ENCODE measurements around the gene KCNG2. TPM values are rescaled to one million over a fixed set of nuclear protein-coding genes. Genes with fewer than 3 reads are reported as not detected.
A peak's percentile ranks its signal among the peaks of the same experiment; 100 is the strongest.

KCNG2 gene
- total and polyA plus RNA-seq, 2 experiments from 2014 or later, result 0.15 TPM; not detected in 1

DNA sequence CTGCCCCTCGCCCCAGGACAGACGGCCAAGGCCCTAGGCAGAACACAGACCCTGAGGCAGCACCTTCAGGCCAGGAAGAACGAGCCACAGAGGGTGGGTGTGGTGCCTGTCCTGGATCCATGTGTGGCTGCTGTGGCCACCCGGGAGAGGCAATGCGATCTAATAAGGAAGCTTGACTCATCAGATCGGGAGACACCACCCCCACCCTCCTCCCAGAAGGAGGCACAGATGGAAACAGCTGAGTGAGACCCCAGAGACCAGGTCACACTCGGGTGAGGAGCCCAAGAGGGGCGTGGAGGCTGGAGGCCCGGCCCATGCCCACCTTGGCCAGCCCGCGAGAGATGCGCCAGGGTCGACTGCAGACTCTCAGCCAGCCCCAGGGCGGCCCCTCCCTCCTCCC, 20.3 kb downstream of the KCNG2 start:
- no peaks in the 10 kb centered on the region for H3K27me3 ChIP-seq
- H3K27ac ChIP-seq, result no peak overlapping the region
- no peaks in the 10 kb centered on the region for H3K36me3 ChIP-seq
- no peaks in the 10 kb centered on the region for H3K9me3 ChIP-seq (ENCODE audit: low read depth)
- peak in 1 of 2 donors; percentile 7 for DNase-seq (ENCODE audit: low read depth in 1 of 2, low spot score in 1 of 2)
- TF ChIP-seq, protein P1, sequence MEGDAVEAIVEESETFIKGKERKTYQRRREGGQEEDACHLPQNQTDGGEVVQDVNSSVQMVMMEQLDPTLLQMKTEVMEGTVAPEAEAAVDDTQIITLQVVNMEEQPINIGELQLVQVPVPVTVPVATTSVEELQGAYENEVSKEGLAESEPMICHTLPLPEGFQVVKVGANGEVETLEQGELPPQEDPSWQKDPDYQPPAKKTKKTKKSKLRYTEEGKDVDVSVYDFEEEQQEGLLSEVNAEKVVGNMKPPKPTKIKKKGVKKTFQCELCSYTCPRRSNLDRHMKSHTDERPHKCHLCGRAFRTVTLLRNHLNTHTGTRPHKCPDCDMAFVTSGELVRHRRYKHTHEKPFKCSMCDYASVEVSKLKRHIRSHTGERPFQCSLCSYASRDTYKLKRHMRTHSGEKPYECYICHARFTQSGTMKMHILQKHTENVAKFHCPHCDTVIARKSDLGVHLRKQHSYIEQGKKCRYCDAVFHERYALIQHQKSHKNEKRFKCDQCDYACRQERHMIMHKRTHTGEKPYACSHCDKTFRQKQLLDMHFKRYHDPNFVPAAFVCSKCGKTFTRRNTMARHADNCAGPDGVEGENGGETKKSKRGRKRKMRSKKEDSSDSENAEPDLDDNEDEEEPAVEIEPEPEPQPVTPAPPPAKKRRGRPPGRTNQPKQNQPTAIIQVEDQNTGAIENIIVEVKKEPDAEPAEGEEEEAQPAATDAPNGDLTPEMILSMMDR (IDR thresholded peaks at IDR 0.05; ENCODE audit: low read depth, low read length), result no peak
- H3K4me1 ChIP-seq (ENCODE audit: low read depth), result no peaks in the 10 kb centered on the region
- no peak overlapping the region for H3K4me3 ChIP-seq

DNA sequence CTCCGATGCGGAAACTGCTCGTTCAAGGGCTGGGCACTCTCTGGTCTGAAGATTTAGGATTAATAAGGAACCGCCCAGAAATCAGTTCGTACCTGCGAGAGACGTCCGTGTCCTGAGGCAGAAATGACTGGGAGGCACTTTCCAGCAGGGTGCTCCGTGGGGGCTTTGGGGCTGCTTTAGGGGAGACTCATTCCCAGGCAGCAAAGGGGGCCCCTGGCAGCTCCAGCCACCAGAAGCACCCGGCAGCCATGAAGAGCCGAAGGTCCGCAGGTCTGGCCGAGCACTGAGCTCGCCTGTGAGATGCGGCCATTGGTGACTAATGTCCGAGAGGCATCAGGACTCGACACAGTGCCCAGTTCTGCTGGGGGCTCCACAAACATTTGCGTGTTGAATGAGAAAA, 20.9 kb downstream of the KCNG2 start:
- no peak overlapping the region for H3K27ac ChIP-seq
- TF ChIP-seq, protein P1 (IDR thresholded peaks at IDR 0.05; ENCODE audit: low read depth, low read length), result no peak
- no peaks in the 10 kb centered on the region for H3K4me1 ChIP-seq (ENCODE audit: low read depth)
- H3K4me3 ChIP-seq, result no peak overlapping the region
- no peaks in the 10 kb centered on the region for H3K27me3 ChIP-seq
- no peaks in the 10 kb centered on the region for H3K36me3 ChIP-seq
- no peak for DNase-seq (ENCODE audit: low read depth in 1 of 2, low spot score in 1 of 2)
- no peaks in the 10 kb centered on the region for H3K9me3 ChIP-seq (ENCODE audit: low read depth)

DNA sequence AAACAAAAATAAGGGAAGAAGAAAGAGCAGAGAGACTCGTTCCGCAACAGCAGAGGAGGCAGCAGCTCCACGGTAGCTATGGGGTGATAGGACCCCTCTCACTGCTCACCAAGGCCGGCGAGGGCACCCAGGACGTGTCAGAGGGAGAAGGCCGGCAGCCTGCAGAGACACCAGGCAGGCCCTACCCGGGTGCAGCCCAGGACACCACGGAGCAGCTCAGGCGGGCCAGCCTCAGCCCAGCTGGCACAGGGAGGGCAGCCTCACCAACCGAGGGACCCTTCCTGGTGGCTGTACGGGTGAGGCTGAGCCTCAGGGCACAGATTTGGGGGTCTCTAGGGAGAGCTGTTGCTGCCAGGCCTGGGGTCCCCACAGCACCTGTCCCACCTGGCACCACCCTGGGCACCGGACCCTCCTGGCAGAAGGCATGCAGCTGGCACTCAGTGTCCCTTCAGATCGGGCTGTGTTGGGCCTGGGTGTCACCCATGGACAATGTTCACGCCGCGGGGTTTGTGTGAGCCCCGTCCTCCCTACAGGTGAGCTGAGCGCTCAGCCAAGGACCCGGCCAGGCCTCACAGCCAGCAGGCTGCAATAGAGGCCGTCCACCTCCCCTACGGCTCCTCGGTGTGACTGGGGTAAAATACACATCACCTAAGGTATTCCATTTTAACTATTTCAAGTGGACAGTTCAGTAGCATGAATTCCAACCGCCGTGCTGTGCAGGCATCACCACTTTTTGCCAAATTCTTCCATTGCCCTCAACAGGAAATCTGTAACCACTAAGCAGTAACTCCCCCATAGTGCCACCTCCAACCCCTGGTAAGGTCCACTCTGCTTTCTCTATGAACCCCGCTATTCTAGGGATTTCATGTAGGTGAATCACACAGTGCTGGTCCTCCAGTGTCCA, 21.6 kb downstream of the KCNG2 start:
- Histone ChIP-seq H3K27me3 (no peaks in the 10 kb centered on the region), H3K4me1 (ENCODE audit: low read depth) (no peaks in the 10 kb centered on the region), H3K4me3 (no peak overlapping the region), H3K9me3 (ENCODE audit: low read depth) (no peaks in the 10 kb centered on the region), H3K36me3 (no peaks in the 10 kb centered on the region), H3K27ac (no peak overlapping the region)
- no peak for DNase-seq (ENCODE audit: low read depth in 1 of 2, low spot score in 1 of 2)
- TF ChIP-seq, protein P1 (IDR thresholded peaks at IDR 0.05; ENCODE audit: low read depth, low read length), result no peak

DNA sequence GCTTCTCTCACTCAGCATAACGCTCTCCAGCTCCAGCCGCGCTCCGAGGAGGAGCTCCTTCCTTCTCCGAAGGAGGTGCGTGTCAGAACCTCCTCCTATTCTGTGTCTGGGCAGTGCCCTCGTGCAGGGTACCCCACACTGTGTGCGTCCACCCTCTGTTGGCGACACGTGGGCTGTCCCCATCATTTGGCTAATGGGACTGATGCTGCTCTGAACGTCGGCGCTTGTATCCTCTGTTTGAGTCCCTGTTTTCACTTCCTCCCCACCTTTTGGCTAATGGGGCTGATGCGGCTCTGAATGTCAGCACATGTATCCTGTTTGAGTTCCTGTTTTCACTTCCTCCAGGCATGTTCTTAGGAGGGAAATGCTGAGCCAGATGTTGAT, 22.2 kb downstream of the KCNG2 start:
- Histone ChIP-seq H3K27ac (no peak overlapping the region), H3K27me3 (no peaks in the 10 kb centered on the region), H3K4me3 (no peak overlapping the region), H3K9me3 (ENCODE audit: low read depth) (no peaks in the 10 kb centered on the region), H3K36me3 (no peaks in the 10 kb centered on the region), H3K4me1 (ENCODE audit: low read depth) (no peaks in the 10 kb centered on the region)
- TF ChIP-seq, protein P1 (IDR thresholded peaks at IDR 0.05; ENCODE audit: low read depth, low read length), result no peak
- peak in 1 of 2 donors; percentile 6 for DNase-seq (ENCODE audit: low read depth in 1 of 2, low spot score in 1 of 2)

DNA sequence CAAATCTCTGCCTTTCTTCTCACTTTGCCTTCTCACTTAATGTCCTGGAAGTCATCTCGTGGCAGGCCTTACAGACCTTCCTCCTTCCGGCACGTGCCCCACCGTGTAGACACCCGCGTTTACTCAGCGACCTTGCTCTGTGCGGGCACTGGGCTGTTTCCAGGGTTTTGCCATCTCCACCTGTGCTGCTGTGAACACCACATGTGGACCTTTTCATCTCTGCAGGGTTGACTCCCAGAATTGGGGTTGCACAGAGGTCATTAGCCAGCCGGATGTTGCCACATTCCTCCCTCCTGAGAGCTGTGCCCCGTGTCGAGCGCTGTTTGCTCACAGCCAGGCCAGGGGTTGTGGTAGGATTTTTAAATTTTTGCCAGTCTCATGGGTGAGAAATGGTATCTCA, 25.4 kb downstream of the KCNG2 start:
- DNase-seq (ENCODE audit: low read depth in 1 of 2, low spot score in 1 of 2), result peak in 1 of 2 donors; percentile 12
- Histone ChIP-seq H3K27ac (no peak overlapping the region), H3K27me3 (no peaks in the 10 kb centered on the region), H3K4me1 (ENCODE audit: low read depth) (no peaks in the 10 kb centered on the region), H3K36me3 (no peaks in the 10 kb centered on the region), H3K9me3 (ENCODE audit: low read depth) (no peaks in the 10 kb centered on the region), H3K4me3 (no peak overlapping the region)
- TF ChIP-seq, protein P1 (IDR thresholded peaks at IDR 0.05; ENCODE audit: low read depth, low read length), result no peak
